Keratinocyte (primary cell): ENCODE measurements around the gene AGFG1. TPM values are rescaled to one million over a fixed set of nuclear protein-coding genes. Genes with fewer than 3 reads are reported as not detected.

Experiments
- DNase-seq: peaks from one replicate; pipeline ENCODE4 v3.0.0-alpha.2; 2011; ENCODE audit warnings: low read depth, missing footprints, low spot score
- FAIRE-seq: peaks from 2 replicates; lab custom pipeline; 2011; peaks lifted over from hg19 to GRCh38; lab: Jason Lieb, UNC
- H2AFZ ChIP-seq: 2 replicates; pipeline ENCODE4 v1.6.0; 2012; ENCODE audit warnings: low read length, control low read depth, inconsistent platforms; ENCODE audit not compliant: control insufficient read depth
- H3K27ac ChIP-seq: 2 replicates; pipeline ENCODE4 v1.5.1; 2011; ENCODE audit warnings: low read length; ENCODE audit not compliant: control insufficient read depth, insufficient read depth
- H3K27me3 ChIP-seq: 3 replicates; pipeline ENCODE4 v1.6.0; 2011; ENCODE audit warnings: low read length; ENCODE audit not compliant: control insufficient read depth, insufficient read depth; ENCODE audit errors: extremely low read depth
- H3K36me3 ChIP-seq, 2 experiments: 2 replicates in 1 of 2; 3 replicates in 1 of 2; pipeline ENCODE4 v1.5.1; 2011; ENCODE audit warnings: low read length in 2 of 2, mild to moderate bottlenecking in 1 of 2; ENCODE audit not compliant: control insufficient read depth in 2 of 2, insufficient read depth in 2 of 2; ENCODE audit errors: extremely low read depth in 1 of 2
- H3K4me1 ChIP-seq: 3 replicates; pipeline ENCODE4 v1.5.1; 2011; ENCODE audit warnings: low read length; ENCODE audit not compliant: control insufficient read depth, insufficient read depth; ENCODE audit errors: extremely low read depth
- H3K4me2 ChIP-seq: 3 replicates; pipeline ENCODE4 v1.6.0; 2011; ENCODE audit warnings: low read depth, low read length; ENCODE audit not compliant: control insufficient read depth, insufficient read depth; ENCODE audit errors: extremely low read depth
- H3K4me3 ChIP-seq, 3 experiments: fragments of 200-600 bp in 1 of 3; sonication (generic) in 1 of 3; 2 replicates in 2 of 3; 3 replicates in 1 of 3; pipeline ENCODE4 v1.5.1; 2011 to 2016; ENCODE audit warnings: low read length in 3 of 3, mild to moderate bottlenecking in 3 of 3, control low read depth in 2 of 3, inconsistent platforms in 1 of 3, low read depth in 1 of 3, mixed read lengths in 1 of 3, mixed run types in 1 of 3, moderate library complexity in 1 of 3; ENCODE audit not compliant: control insufficient read depth in 2 of 3, insufficient read depth in 2 of 3; ENCODE audit errors: extremely low read depth in 1 of 3
- H3K79me2 ChIP-seq: 2 replicates; pipeline ENCODE4 v1.6.0; 2012; ENCODE audit warnings: low read length; ENCODE audit not compliant: control insufficient read depth, insufficient read depth
- H3K9ac ChIP-seq: 3 replicates; pipeline ENCODE4 v1.6.0; 2011; ENCODE audit warnings: low read length; ENCODE audit not compliant: control insufficient read depth, insufficient read depth; ENCODE audit errors: extremely low read depth
- H3K9me1 ChIP-seq: 3 replicates; pipeline ENCODE4 v1.6.0; 2011; ENCODE audit warnings: low read length; ENCODE audit not compliant: control insufficient read depth, insufficient read depth; ENCODE audit errors: extremely low read depth
- H3K9me3 ChIP-seq: 2 replicates; pipeline ENCODE4 v1.5.1; 2012; ENCODE audit warnings: low read depth, low read length; ENCODE audit not compliant: control insufficient read depth
- H4K20me1 ChIP-seq: 3 replicates; pipeline ENCODE4 v1.6.0; 2011; ENCODE audit warnings: low read length; ENCODE audit not compliant: control insufficient read depth, insufficient read depth; ENCODE audit errors: extremely low read depth
- EZH2 ChIP-seq: IDR thresholded peaks from one replicate; pipeline ENCODE4 v1.6.1; 2012; ENCODE audit warnings: inconsistent platforms, mild to moderate bottlenecking, low read length, moderate library complexity
- dilution Hi-C: fragments of 300-500 bp; cut with MboI; formaldehyde crosslinking; loops from one replicate; pipeline ENCODE4 v1.7.0; 2020; ENCODE audit warnings: low sequenced_read_pairs; ENCODE audit not compliant: extremely low pct_ligation_motif_present
- polyA plus RNA-seq, 5 experiments: library from polyadenylated mRNA; depleted of rRNA in 3 of 5; stranded (reverse) in 3 of 5; stranded (forward) in 1 of 5; unstranded in 1 of 5; fragments of >200 nt; gene quantifications; 1 replicate in 1 of 5; 2 replicates in 3 of 5; 3 replicates in 1 of 5; pipeline versions ENCODE4 v1.2.1 to v1.2.3, GENCODE V29; 2011 to 2012; ENCODE audit warnings: missing spikeins in 2 of 5, low read depth in 1 of 5, low replicate concordance in 1 of 5
- TF ChIP-seq, protein P1 (sequence below), 3 experiments: IDR thresholded peaks in 1 of 3; conservative IDR thresholded peaks in 1 of 3; optimal IDR thresholded peaks in 1 of 3; 2 replicates in 2 of 3; 3 replicates in 1 of 3; pipeline versions ENCODE3 to v1.5.1; 2011; ENCODE audit warnings: low read length in 3 of 3, mild to moderate bottlenecking in 3 of 3, moderate library complexity in 2 of 3, control low read depth in 1 of 3, inconsistent platforms in 1 of 3; ENCODE audit not compliant: insufficient read depth in 2 of 3; ENCODE audit errors: extremely low read depth in 1 of 3

The AGFG1 gene
- polyA plus RNA-seq, 1 donor (not counting 4 experiments of a cell fraction or from before 2014, with no cell fraction given): 111 TPM

DNA sequence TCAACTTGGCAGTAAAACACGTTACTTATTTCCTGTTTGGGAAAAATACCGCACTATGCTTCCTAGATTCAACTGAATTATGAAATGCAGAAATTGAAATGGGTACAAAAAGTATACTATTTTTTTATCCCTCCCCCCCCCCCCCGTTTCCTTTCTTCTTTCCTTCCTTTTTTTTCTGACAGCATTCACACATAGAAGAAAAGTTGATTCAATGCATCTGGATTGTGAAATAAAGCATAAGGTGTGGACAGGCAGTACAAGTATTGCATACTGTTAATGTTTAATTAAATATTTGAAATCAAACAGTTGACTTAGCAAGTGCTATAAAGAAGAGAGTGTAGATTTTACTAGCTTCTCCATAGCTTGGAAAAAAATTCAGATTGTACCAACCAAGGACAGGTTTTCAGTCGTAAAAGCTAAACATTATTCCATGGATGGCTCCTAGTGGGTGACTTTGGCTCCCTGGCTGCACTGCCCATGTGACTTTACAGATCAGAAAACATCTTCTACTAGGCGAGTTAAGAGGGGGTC lies 21.6 kb upstream of the AGFG1 start:
- dilution Hi-C loops: no loop called here
- Histone ChIP-seq H3K4me2 (no peak overlapping the region), H2AFZ (no peak overlapping the region), H3K9me1 (no peaks in the 10 kb centered on the region), H3K36me3 (no peaks in the 10 kb centered on the region), H3K27ac (no peak overlapping the region), H3K4me1 (no peaks in the 10 kb centered on the region), H4K20me1 (no peaks in the 10 kb centered on the region), H3K79me2 (no peaks in the 10 kb centered on the region), H3K9me3 (no peaks in the 10 kb centered on the region), H3K27me3 (no peaks in the 10 kb centered on the region), H3K4me3 (no peak overlapping the region), H3K9ac (no peak overlapping the region)
- TF ChIP-seq EZH2: no peak
- TF ChIP-seq, protein P1, sequence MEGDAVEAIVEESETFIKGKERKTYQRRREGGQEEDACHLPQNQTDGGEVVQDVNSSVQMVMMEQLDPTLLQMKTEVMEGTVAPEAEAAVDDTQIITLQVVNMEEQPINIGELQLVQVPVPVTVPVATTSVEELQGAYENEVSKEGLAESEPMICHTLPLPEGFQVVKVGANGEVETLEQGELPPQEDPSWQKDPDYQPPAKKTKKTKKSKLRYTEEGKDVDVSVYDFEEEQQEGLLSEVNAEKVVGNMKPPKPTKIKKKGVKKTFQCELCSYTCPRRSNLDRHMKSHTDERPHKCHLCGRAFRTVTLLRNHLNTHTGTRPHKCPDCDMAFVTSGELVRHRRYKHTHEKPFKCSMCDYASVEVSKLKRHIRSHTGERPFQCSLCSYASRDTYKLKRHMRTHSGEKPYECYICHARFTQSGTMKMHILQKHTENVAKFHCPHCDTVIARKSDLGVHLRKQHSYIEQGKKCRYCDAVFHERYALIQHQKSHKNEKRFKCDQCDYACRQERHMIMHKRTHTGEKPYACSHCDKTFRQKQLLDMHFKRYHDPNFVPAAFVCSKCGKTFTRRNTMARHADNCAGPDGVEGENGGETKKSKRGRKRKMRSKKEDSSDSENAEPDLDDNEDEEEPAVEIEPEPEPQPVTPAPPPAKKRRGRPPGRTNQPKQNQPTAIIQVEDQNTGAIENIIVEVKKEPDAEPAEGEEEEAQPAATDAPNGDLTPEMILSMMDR (optimal IDR thresholded peaks at IDR 0.05 in 1 of 3, IDR thresholded peaks at IDR 0.05 in 1 of 3, conservative IDR thresholded peaks at IDR 0.05 in 1 of 3; ENCODE audit: extremely low read depth in 1 of 3, insufficient read depth in 2 of 3, low read length in 3 of 3): no peak
- FAIRE-seq (no peak), DNase-seq (no peak)

GRCh38 chr2:227450926-227451654 lies 20.9 kb upstream of the AGFG1 start:
- Histone ChIP-seq H3K27ac (no peak overlapping the region), H3K9me3 (no peaks in the 10 kb centered on the region), H3K4me2 (no peak overlapping the region), H3K36me3 (no peaks in the 10 kb centered on the region), H3K4me3 (no peak overlapping the region), H3K9ac (no peak overlapping the region), H3K4me1 (no peaks in the 10 kb centered on the region), H4K20me1 (no peaks in the 10 kb centered on the region), H3K9me1 (no peaks in the 10 kb centered on the region), H2AFZ (no peak overlapping the region), H3K79me2 (no peaks in the 10 kb centered on the region), H3K27me3 (no peaks in the 10 kb centered on the region)
- dilution Hi-C loops: no loop called here
- TF ChIP-seq EZH2: no peak
- TF ChIP-seq, protein P1 (optimal IDR thresholded peaks at IDR 0.05 in 1 of 3, IDR thresholded peaks at IDR 0.05 in 1 of 3, conservative IDR thresholded peaks at IDR 0.05 in 1 of 3; ENCODE audit: extremely low read depth in 1 of 3, insufficient read depth in 2 of 3, low read length in 3 of 3): no peak
- DNase-seq (no peak), FAIRE-seq (no peak)
